ENCODE data around the gene PTGFRN. TPM values are rescaled to one million over a fixed set of nuclear protein-coding genes. Genes with fewer than 3 reads are reported as not detected.

Gene PTGFRN
- total and polyA plus RNA-seq, 2 of the 4 experiments (the other 2 are of a cell fraction), result 0.90 to 1.1 TPM

- TF ChIP-seq CTCF (conservative IDR thresholded peaks at IDR 0.05; ENCODE audit: low read depth, low read length) (no peak), MAFK (IDR thresholded peaks at IDR 0.05; ENCODE audit: low read depth, low read length) (no peak), SMC3 (IDR thresholded peaks at IDR 0.05; ENCODE audit: low read depth, low read length) (no peak), NFE2L2 (IDR thresholded peaks at IDR 0.05; ENCODE audit: low read depth, low read length) (no peak)
Measured at GRCh38 chr1:116987256-116987555, 77.5 kb downstream of the PTGFRN start (continued).

- no peak for DNase-seq
- H3K4me2 ChIP-seq (ENCODE audit: low read depth, low read length), result no peak overlapping the region
- no peak overlapping the region for H4K5ac ChIP-seq (ENCODE audit: low read depth, low read length)
- no peaks in the 10 kb centered on the region for H3K9me1 ChIP-seq (ENCODE audit: insufficient read depth, low read length)
- no peak overlapping the region for H2BK5ac ChIP-seq (ENCODE audit: low read depth, low read length, poor library complexity, severe bottlenecking)
- peaks cover 2% of the 10 kb centered on the region; the same call in 1 of the 2 replicates for H3K27me3 ChIP-seq (ENCODE audit: control insufficient read depth, insufficient read depth, low read length)
- no peak overlapping the region for H2BK120ac ChIP-seq (ENCODE audit: low read depth, low read length)
- H2AFZ ChIP-seq (replicated peaks; ENCODE audit: low read length, poor library complexity), result no peak overlapping the region
- no peak overlapping the region for H3K14ac ChIP-seq (replicated peaks; ENCODE audit: low read depth, low read length)
- no peak overlapping the region for H3K27ac ChIP-seq (ENCODE audit: insufficient read depth, low read length)
- no peak overlapping the region for H2BK15ac ChIP-seq (ENCODE audit: low read depth, low read length)
- H3K4me1 ChIP-seq (ENCODE audit: control insufficient read depth, insufficient read depth, low read length), result no peaks in the 10 kb centered on the region
- no peak overlapping the region for H3K4ac ChIP-seq (ENCODE audit: low read depth, low read length)
- intact Hi-C loops (cut with micrococcal nuclease), result no loop called here
- CTCF ChIA-PET, result no interaction called here
- POLR2A ChIA-PET (ENCODE audit: unreplicated experiment), result no interaction called here
- BruUV-seq (replicated peaks), result no TSS peak
- no peak overlapping the region for H2BK20ac ChIP-seq (ENCODE audit: low read depth, low read length)
- no peak overlapping the region for H3K56ac ChIP-seq (ENCODE audit: extremely low read depth, insufficient read depth, low read length)
- no peak overlapping the region for H3K4me3 ChIP-seq (ENCODE audit: insufficient read depth, low read depth, low read length)
- no peak for ATAC-seq (ENCODE audit: low read depth)
- WGBS, 2 experiments (ENCODE audit: extremely low coverage in 2 of 2, insufficient read length in 1 of 2), result 80% methylated on average over 2 of the region's 7 CpGs; no CpG with 5 or more reads in 1 of the 2 experiments
- no peak overlapping the region for H3K9ac ChIP-seq (ENCODE audit: low read depth, low read length)
- no peaks in the 10 kb centered on the region for H4K20me1 ChIP-seq (ENCODE audit: insufficient read depth, low read length)
- in situ Hi-C loops (cut with MboI; ENCODE audit: low sequenced_read_pairs), result no loop called here
- no peaks in the 10 kb centered on the region for H3K9me3 ChIP-seq (ENCODE audit: control insufficient read depth, insufficient read depth, low read length)
- no peak overlapping the region for H2AK5ac ChIP-seq (ENCODE audit: low read depth, low read length)
- no peaks in the 10 kb centered on the region for H3K36me3 ChIP-seq (ENCODE audit: control insufficient read depth, insufficient read depth, low read length)
- H4K8ac ChIP-seq (ENCODE audit: low read depth in 2 of 2, low read length in 2 of 2), result no peak overlapping the region
- no peak overlapping the region for H3K23ac ChIP-seq (ENCODE audit: low read depth, low read length)
- H3K18ac ChIP-seq (ENCODE audit: low read depth, low read length), result no peak overlapping the region
- no peak for TF ChIP-seq BHLHE40 (IDR thresholded peaks at IDR 0.05; ENCODE audit: low read depth, low read length)
- no peak for TF ChIP-seq POLR2A (IDR thresholded peaks at IDR 0.05; ENCODE audit: low read depth, low read length)
- TF ChIP-seq MXI1 (IDR thresholded peaks at IDR 0.05; ENCODE audit: borderline replicate concordance, low read depth, low read length), result no peak
- no peak for TF ChIP-seq ELK1 (IDR thresholded peaks at IDR 0.05; ENCODE audit: borderline replicate concordance, low read depth, low read length)
- TF ChIP-seq NFE2L2 (IDR thresholded peaks at IDR 0.05; ENCODE audit: low read depth, low read length), result no peak
- TF ChIP-seq CHD1 (IDR thresholded peaks at IDR 0.05; ENCODE audit: low read depth, low read length), result no peak
- no peak for TF ChIP-seq SMC3 (IDR thresholded peaks at IDR 0.05; ENCODE audit: low read depth, low read length)
- H3K79me1 ChIP-seq (ENCODE audit: low read depth in 1 of 2, low read length in 2 of 2), result no peaks in the 10 kb centered on the region
- no peak overlapping the region for H4K91ac ChIP-seq (ENCODE audit: insufficient read depth, low read depth, low read length)
- dilution Hi-C loops (cut with HindIII; ENCODE audit: low sequenced_read_pairs, unreplicated experiment), result no loop called here
- H2AK9ac ChIP-seq (replicated peaks; ENCODE audit: low read depth, low read length, poor library complexity), result no peak overlapping the region
Measured at GRCh38 chr1:116988248-116988647, 78.5 kb downstream of the PTGFRN start.
